H9 (cell line): Measurements from ENCODE around the gene KIF6. TPM values are rescaled to one million over a fixed set of nuclear protein-coding genes. Genes with fewer than 3 reads are reported as not detected.

Source experiments
- DNase-seq: peaks from one replicate; pipeline ENCODE4 v3.0.0-alpha.2; 2017
- H2AFZ ChIP-seq: one replicate; pipeline ENCODE4 v1.6.1; 2013; ENCODE audit warnings: mild to moderate bottlenecking, low read length, control low read depth, moderate library complexity
- H2AK5ac ChIP-seq: 2 replicates; pipeline ENCODE4 v1.6.1; 2013; ENCODE audit warnings: low read length, control low read depth, mixed read lengths; ENCODE audit not compliant: insufficient read length
- H2BK120ac ChIP-seq: one replicate; pipeline ENCODE4 v1.6.1; 2013; ENCODE audit warnings: low read depth, mild to moderate bottlenecking, low read length, control low read depth, inconsistent platforms; ENCODE audit not compliant: poor library complexity, severe bottlenecking
- H2BK12ac ChIP-seq: 2 replicates; pipeline ENCODE4 v1.6.1; 2013; ENCODE audit warnings: low read length, control low read depth, mixed read lengths, low read depth; ENCODE audit not compliant: insufficient read length
- H2BK15ac ChIP-seq: 2 replicates; pipeline ENCODE4 v1.6.1; 2013; ENCODE audit warnings: low read depth, low read length, control low read depth
- H2BK20ac ChIP-seq: one replicate; pipeline ENCODE4 v1.6.1; 2013; ENCODE audit warnings: low read depth, mild to moderate bottlenecking, low read length, control low read depth, inconsistent platforms; ENCODE audit not compliant: poor library complexity, severe bottlenecking
- H2BK5ac ChIP-seq: 2 replicates; pipeline ENCODE4 v1.6.1; 2013; ENCODE audit warnings: low read length, control low read depth, mixed read lengths; ENCODE audit not compliant: insufficient read length
- H3K14ac ChIP-seq: 2 replicates; pipeline ENCODE4 v1.6.1; 2013; ENCODE audit warnings: low read length, control low read depth; ENCODE audit not compliant: insufficient read depth
- H3K18ac ChIP-seq: 2 replicates; pipeline ENCODE4 v1.6.1; 2013; ENCODE audit warnings: low read depth, mild to moderate bottlenecking, mixed read lengths, low read length, control low read depth; ENCODE audit not compliant: insufficient read length
- H3K23ac ChIP-seq: 2 replicates; pipeline ENCODE4 v1.6.1; 2013; ENCODE audit warnings: low read length, control low read depth, mixed read lengths, low read depth; ENCODE audit not compliant: insufficient read length
- H3K23me2 ChIP-seq: 2 replicates; pipeline ENCODE4 v1.6.1; 2013; ENCODE audit warnings: low read depth, mild to moderate bottlenecking, mixed read lengths, low read length, control low read depth; ENCODE audit not compliant: insufficient read length, poor library complexity, severe bottlenecking
- H3K27ac ChIP-seq: 2 replicates; pipeline ENCODE4 v1.5.1; 2013; ENCODE audit warnings: low read length, control low read depth, mixed read lengths, low read depth; ENCODE audit not compliant: insufficient read length
- H3K27me3 ChIP-seq: 2 replicates; pipeline ENCODE4 v1.6.1; 2013; ENCODE audit warnings: low read length, control low read depth, inconsistent platforms; ENCODE audit not compliant: insufficient read depth
- H3K4ac ChIP-seq: 2 replicates; pipeline ENCODE4 v1.6.1; 2013; ENCODE audit warnings: low read depth, mild to moderate bottlenecking, control low read depth, inconsistent platforms, low read length, moderate library complexity
- H3K4me1 ChIP-seq: 2 replicates; pipeline ENCODE4 v1.6.1; 2013; ENCODE audit warnings: low read length, control low read depth, inconsistent platforms; ENCODE audit not compliant: insufficient read depth
- H3K4me2 ChIP-seq: 2 replicates; pipeline ENCODE4 v1.6.1; 2013; ENCODE audit warnings: low read length, control low read depth, mixed read lengths; ENCODE audit not compliant: insufficient read length, insufficient read depth
- H3K56ac ChIP-seq: 2 replicates; pipeline ENCODE4 v1.6.1; 2013; ENCODE audit warnings: low read depth, mild to moderate bottlenecking, mixed read lengths, low read length, control low read depth; ENCODE audit not compliant: insufficient read length
- H3K79me1 ChIP-seq: 2 replicates; pipeline ENCODE4 v1.6.1; 2013; ENCODE audit warnings: low read depth, mild to moderate bottlenecking, moderate library complexity, low read length, control low read depth, inconsistent platforms; ENCODE audit not compliant: insufficient read depth, poor library complexity, severe bottlenecking
- H3K79me2 ChIP-seq: 2 replicates; pipeline ENCODE4 v1.6.1; 2013; ENCODE audit warnings: low read length, control low read depth, inconsistent platforms; ENCODE audit not compliant: insufficient read depth
- H3K9ac ChIP-seq: 2 replicates; pipeline ENCODE4 v1.6.1; 2013; ENCODE audit warnings: low read length, control low read depth, mixed read lengths; ENCODE audit not compliant: insufficient read length; ENCODE audit errors: extremely low read depth
- H3K9me3 ChIP-seq: one replicate; pipeline ENCODE4 v1.6.1; 2013; ENCODE audit warnings: low read depth, low read length, inconsistent platforms; ENCODE audit not compliant: control insufficient read depth
- H3T11ph ChIP-seq: one replicate; pipeline ENCODE4 v1.6.1; 2013; ENCODE audit warnings: mild to moderate bottlenecking, low read length, control low read depth, inconsistent platforms
- H4K20me1 ChIP-seq: one replicate; pipeline ENCODE4 v1.6.1; 2013; ENCODE audit not compliant: control insufficient read depth, insufficient read length, insufficient read depth
- H4K5ac ChIP-seq: 2 replicates; pipeline ENCODE4 v1.6.1; 2013; ENCODE audit warnings: low read depth, mild to moderate bottlenecking, mixed read lengths, low read length, control low read depth; ENCODE audit not compliant: insufficient read length
- H4K8ac ChIP-seq: replicated peaks from 2 replicates; pipeline ENCODE4 v1.6.1; 2013; ENCODE audit warnings: low read length, control low read depth, mixed read lengths, low read depth; ENCODE audit not compliant: insufficient read length
- H4K91ac ChIP-seq: 2 replicates; pipeline ENCODE4 v1.6.1; 2013; ENCODE audit warnings: low read depth, mild to moderate bottlenecking, moderate library complexity, mixed read lengths, low read length, control low read depth; ENCODE audit not compliant: insufficient read length
- H3K27ac Mint-ChIP-seq, 3 experiments: 2 replicates in 2 of 3; 3 replicates in 1 of 3; pipeline ENCODE4 v1.8.0; 2020 to 2021; ENCODE audit warnings: mixed read lengths in 3 of 3, mild to moderate bottlenecking in 1 of 3, moderate library complexity in 1 of 3
- H3K27me3 Mint-ChIP-seq: 2 replicates; pipeline ENCODE4 v1.8.0; 2021; ENCODE audit warnings: low read depth, mild to moderate bottlenecking, moderate library complexity, mixed read lengths
- H3K36me3 Mint-ChIP-seq, 3 experiments: 2 replicates in 2 of 3; 3 replicates in 1 of 3; pipeline ENCODE4 v1.8.0; 2020 to 2021; ENCODE audit warnings: low read depth in 3 of 3, mixed read lengths in 3 of 3; ENCODE audit not compliant: insufficient read depth in 1 of 3
- H3K4me1 Mint-ChIP-seq, 2 experiments: 2 replicates each; pipeline ENCODE4 v1.8.0; 2020; ENCODE audit warnings: mixed read lengths in 2 of 2
- H3K4me3 Mint-ChIP-seq, 2 experiments: 2 replicates in 1 of 2; 3 replicates in 1 of 2; pipeline ENCODE4 v1.8.0; 2020 to 2021; ENCODE audit warnings: mild to moderate bottlenecking in 2 of 2, mixed read lengths in 2 of 2, moderate library complexity in 1 of 2
- H3K9me3 Mint-ChIP-seq, 2 experiments: 2 replicates in 1 of 2; 3 replicates in 1 of 2; pipeline ENCODE4 v1.8.0; 2020; ENCODE audit warnings: mild to moderate bottlenecking in 2 of 2, mixed read lengths in 2 of 2, moderate library complexity in 1 of 2
- WGBS: extraction: QIAGEN DNeasy Blood & Tissue Kit; methylation state at CpG from one replicate; pipeline ENCODE4 v1.1.7; 2013; ENCODE audit warnings: missing lambda C conversion rate, low lambda C conversion rate, mixed read lengths; ENCODE audit not compliant: insufficient read length; ENCODE audit errors: extremely low coverage; 5-methylcytosine and 5-hydroxymethylcytosine counted together
- total RNA-seq: library from RNA; stranded (reverse); gene quantifications from 2 replicates; pipeline ENCODE4 v1.2.1, GENCODE V29; 2021
- TF ChIP-seq, protein P1 (sequence below): fragments of 200-600 bp; sonication (generic); conservative IDR thresholded peaks from 3 replicates; pipeline ENCODE4 v1.8.0; 2021; ENCODE audit warnings: antibody characterized with exemption, mild to moderate bottlenecking

Gene KIF6
- total RNA-seq, 1 experiment from 2014 or later = 0.63 TPM

DNA sequence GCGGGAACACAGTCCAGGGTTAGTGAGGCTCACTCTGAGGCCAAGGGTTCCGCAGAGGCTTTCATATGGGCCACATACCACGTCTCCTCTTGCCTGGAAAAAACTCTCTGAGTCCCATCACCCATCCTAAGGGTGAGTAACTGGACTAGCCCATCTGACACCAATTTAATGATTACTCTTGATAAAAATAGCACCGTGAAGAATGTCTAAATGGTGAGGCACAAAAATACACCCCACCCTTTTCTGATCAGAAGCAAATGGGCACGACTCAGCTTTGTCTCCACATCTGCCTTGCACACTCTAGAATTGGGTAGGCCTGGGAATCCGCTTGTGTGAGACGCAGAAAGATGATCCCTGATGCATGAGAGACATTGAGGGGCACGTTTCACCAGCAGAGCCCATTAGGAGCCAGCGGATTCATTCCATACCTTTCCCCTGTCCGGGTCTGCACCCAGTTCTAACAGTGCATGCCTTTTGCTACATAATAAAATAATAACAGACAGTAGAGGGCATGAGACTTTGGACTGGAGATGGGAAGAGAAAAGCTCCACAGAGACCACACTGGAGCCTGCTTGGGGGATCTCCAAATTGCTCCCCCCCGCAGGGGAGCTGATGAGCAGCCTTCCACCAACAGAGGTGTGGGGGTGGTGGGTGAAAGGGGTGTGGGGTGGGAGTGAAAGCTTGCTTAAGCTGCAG, 292.7 kb downstream of the KIF6 start:
- no peaks in the 10 kb centered on the region for H4K20me1 ChIP-seq
- no peak overlapping the region for H3K27ac ChIP-seq
- H3K9ac ChIP-seq = no peak overlapping the region
- no peak overlapping the region for H3K14ac ChIP-seq
- H3K4ac ChIP-seq = no peak overlapping the region
- H3K23ac ChIP-seq = no peak overlapping the region
- no peaks in the 10 kb centered on the region for H3K9me3 ChIP-seq
- H3K27me3 ChIP-seq = no peaks in the 10 kb centered on the region
- no peak overlapping the region for H4K5ac ChIP-seq
- H3K4me1 Mint-ChIP-seq = peaks cover 16 to 21% of the 10 kb centered on the region in 2 experiments
- no peak overlapping the region for H4K8ac ChIP-seq
- no peak overlapping the region for H2BK120ac ChIP-seq
- H2BK20ac ChIP-seq = no peak overlapping the region
- H3K4me1 ChIP-seq = peaks cover 3% of the 10 kb centered on the region; the same call in 1 of the 2 replicates
- H2AFZ ChIP-seq = no peak overlapping the region
- H3K27me3 Mint-ChIP-seq = no peaks in the 10 kb centered on the region; the same call in 1 of the 2 replicates
- no peaks in the 10 kb centered on the region for H3K79me1 ChIP-seq
- peaks cover 5 to 14% of the 10 kb centered on the region in 2 experiments; a peak in 4 of 5 replicates for H3K9me3 Mint-ChIP-seq
- no peak overlapping the region for H3K4me2 ChIP-seq
- H3K56ac ChIP-seq = no peak overlapping the region
- TF ChIP-seq, protein P1, sequence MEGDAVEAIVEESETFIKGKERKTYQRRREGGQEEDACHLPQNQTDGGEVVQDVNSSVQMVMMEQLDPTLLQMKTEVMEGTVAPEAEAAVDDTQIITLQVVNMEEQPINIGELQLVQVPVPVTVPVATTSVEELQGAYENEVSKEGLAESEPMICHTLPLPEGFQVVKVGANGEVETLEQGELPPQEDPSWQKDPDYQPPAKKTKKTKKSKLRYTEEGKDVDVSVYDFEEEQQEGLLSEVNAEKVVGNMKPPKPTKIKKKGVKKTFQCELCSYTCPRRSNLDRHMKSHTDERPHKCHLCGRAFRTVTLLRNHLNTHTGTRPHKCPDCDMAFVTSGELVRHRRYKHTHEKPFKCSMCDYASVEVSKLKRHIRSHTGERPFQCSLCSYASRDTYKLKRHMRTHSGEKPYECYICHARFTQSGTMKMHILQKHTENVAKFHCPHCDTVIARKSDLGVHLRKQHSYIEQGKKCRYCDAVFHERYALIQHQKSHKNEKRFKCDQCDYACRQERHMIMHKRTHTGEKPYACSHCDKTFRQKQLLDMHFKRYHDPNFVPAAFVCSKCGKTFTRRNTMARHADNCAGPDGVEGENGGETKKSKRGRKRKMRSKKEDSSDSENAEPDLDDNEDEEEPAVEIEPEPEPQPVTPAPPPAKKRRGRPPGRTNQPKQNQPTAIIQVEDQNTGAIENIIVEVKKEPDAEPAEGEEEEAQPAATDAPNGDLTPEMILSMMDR = no peak
- H4K91ac ChIP-seq = no peak overlapping the region
- H3K36me3 Mint-ChIP-seq = no peaks in the 10 kb centered on the region; a peak in 1 of 7 replicates
- no peak overlapping the region for H2BK15ac ChIP-seq
- no peak for DNase-seq
- no peak overlapping the region for H2BK5ac ChIP-seq
- no peaks in the 10 kb centered on the region for H3K79me2 ChIP-seq
- no peak overlapping the region for H3K4me3 Mint-ChIP-seq
- no peak overlapping the region for H3K18ac ChIP-seq
- no CpG with 5 or more reads among the region's 11 CpGs for WGBS
- H3K27ac Mint-ChIP-seq = no peak overlapping the region; a peak in 1 of 7 replicates
- no peak overlapping the region for H2AK5ac ChIP-seq
- H3T11ph ChIP-seq = no peak overlapping the region
- no peaks in the 10 kb centered on the region for H3K23me2 ChIP-seq
- H2BK12ac ChIP-seq = no peak overlapping the region
